Activated CD4-positive, alpha-beta memory T cell treated with anti-CD3 and anti-CD28 coated beads, Interleukin-2, amount 10 ng/mL, durations not matched to agents 7 days and 5 days (primary cell): ENCODE measurements around the gene GRM4. TPM values are rescaled to one million over a fixed set of nuclear protein-coding genes. Genes with fewer than 3 reads are reported as not detected.
"Not testable (repeated sequence)": the region's sequence is repeated elsewhere in the genome, so short reads cannot be mapped to it uniquely, and the experiment has no call there.

Experiments used
- CTCF ChIA-PET: fragments of 350-600 bp; sonication (Branson Sonifier 250); formaldehyde crosslinking; loops from one replicate; lab custom pipeline; 2021; ENCODE audit warnings: antibody characterized with exemption, inconsistent platforms; lab: Charles Lee
- POLR2A ChIA-PET: fragments of 350-600 bp; sonication (Branson Sonifier 250); formaldehyde crosslinking; loops from one replicate; lab custom pipeline; 2021; ENCODE audit warnings: antibody characterized with exemption; lab: Charles Lee
- DNase-seq: peaks from one replicate; pipeline ENCODE4 v3.0.0-alpha.2; 2020
- H3K27ac Mint-ChIP-seq: one replicate; pipeline ENCODE4 v1.8.0; 2021; ENCODE audit warnings: mild to moderate bottlenecking, mixed read lengths
- H3K27me3 Mint-ChIP-seq: one replicate; pipeline ENCODE4 v1.8.0; 2021; ENCODE audit warnings: mixed read lengths
- H3K36me3 Mint-ChIP-seq: one replicate; pipeline ENCODE4 v1.8.0; 2021; ENCODE audit warnings: low read depth, mixed read lengths
- H3K4me1 Mint-ChIP-seq: one replicate; pipeline ENCODE4 v1.8.0; 2021; ENCODE audit warnings: mixed read lengths
- H3K4me3 Mint-ChIP-seq: one replicate; pipeline ENCODE4 v1.8.0; 2021; ENCODE audit warnings: mild to moderate bottlenecking, mixed read lengths
- H3K9me3 Mint-ChIP-seq: one replicate; pipeline ENCODE4 v1.8.0; 2021; ENCODE audit warnings: mixed read lengths
- total RNA-seq, 2 experiments: library from RNA; stranded (reverse); gene quantifications; one replicate each; pipeline ENCODE4 v1.2.3, GENCODE V29; 2021

GRM4 gene
- total RNA-seq, 2 experiments from 2014 or later, result not detected

DNA sequence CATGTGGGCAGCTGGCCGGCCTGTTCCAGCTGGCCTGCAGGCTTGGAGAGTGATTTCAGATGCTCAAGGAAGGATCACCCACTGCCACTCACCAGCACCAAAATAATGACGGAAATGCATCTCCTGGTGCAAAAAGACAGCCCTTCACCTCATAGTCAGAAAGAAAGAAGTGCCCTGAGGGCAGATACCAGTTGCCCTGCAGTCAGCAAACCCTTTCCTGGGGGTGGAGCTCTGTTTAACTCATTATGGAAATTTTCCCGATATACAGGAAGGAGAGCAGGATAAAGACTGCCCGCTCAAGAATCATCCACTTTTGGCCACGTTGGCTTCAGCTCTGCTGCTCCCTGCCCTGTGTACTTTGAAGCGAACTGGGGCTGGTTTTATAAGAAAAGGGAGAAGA, 127.9 kb downstream of the GRM4 start:
- H3K36me3 Mint-ChIP-seq, result no peaks in the 10 kb centered on the region
- H3K9me3 Mint-ChIP-seq, result no peaks in the 10 kb centered on the region
- peaks cover 3% of the 10 kb centered on the region for H3K27me3 Mint-ChIP-seq
- DNase-seq, result no peak
- POLR2A ChIA-PET, result no interaction called here
- H3K27ac Mint-ChIP-seq, result no peak overlapping the region
- H3K4me1 Mint-ChIP-seq, result no peaks in the 10 kb centered on the region
- CTCF ChIA-PET, result interaction anchor here (1.2 kb wide), 1 partner anchor 247 kb away, joined by 4 read pairs; no protein-coding TSS in a partner anchor
- no peak overlapping the region for H3K4me3 Mint-ChIP-seq

- ChIA-PET POLR2A (no interaction called here), CTCF (interaction anchor here (1.2 kb wide), 1 partner anchor 246 kb away, joined by 4 read pairs; no protein-coding TSS in a partner anchor)
- Mint-ChIP-seq H3K27me3 (peaks cover 2% of the 10 kb centered on the region), H3K4me1 (no peaks in the 10 kb centered on the region), H3K27ac (no peak overlapping the region), H3K36me3 (no peaks in the 10 kb centered on the region), H3K4me3 (no peak overlapping the region), H3K9me3 (no peaks in the 10 kb centered on the region)
- DNase-seq, result no peak
These were observed 128.6 kb downstream of the GRM4 start for GRCh38 chr6:34017106-34017805.

DNA sequence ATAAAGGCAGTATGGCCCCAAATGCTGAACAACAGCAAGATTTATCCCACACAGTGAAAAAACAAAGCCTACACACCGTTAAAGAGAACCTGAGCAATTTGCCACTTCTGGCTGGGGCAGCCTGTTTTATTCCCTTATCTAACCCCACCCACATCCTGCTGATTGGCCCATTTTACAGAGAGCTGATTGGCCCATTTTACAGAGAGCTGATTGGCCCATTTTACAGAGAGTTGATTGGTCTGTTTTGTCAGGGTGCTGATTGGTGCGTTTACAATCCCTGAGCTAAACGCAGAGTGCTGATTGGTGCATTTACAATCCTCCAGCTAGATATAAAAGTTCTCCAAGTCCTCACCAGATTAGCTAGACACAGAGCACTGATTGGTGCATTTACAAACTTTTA, 129.3 kb downstream of the GRM4 start:
- H3K27ac Mint-ChIP-seq, H3K36me3 Mint-ChIP-seq, POLR2A ChIA-PET, H3K27me3 Mint-ChIP-seq, H3K4me3 Mint-ChIP-seq, DNase-seq, H3K9me3 Mint-ChIP-seq, H3K4me1 Mint-ChIP-seq: not testable (repeated sequence)
- CTCF ChIA-PET, result interaction anchor here (1.2 kb wide), 1 partner anchor 246 kb away, joined by 4 read pairs; no protein-coding TSS in a partner anchor

GRCh38 chr6:34015586-34015985, 130.3 kb downstream of the GRM4 start:
- Mint-ChIP-seq H3K27me3 (no peaks in the 10 kb centered on the region), H3K4me3 (no peak overlapping the region), H3K9me3 (no peaks in the 10 kb centered on the region), H3K27ac (no peak overlapping the region), H3K4me1 (no peaks in the 10 kb centered on the region), H3K36me3 (no peaks in the 10 kb centered on the region)
- POLR2A ChIA-PET, result no interaction called here
- CTCF ChIA-PET, result no interaction called here
- DNase-seq, result no peak

GRCh38 chr6:34011264-34011663, 134.6 kb downstream of the GRM4 start:
- DNase-seq, result no peak
- ChIA-PET CTCF (no interaction called here), POLR2A (no interaction called here)
- H3K27me3 Mint-ChIP-seq, result peaks cover 11% of the 10 kb centered on the region
- no peaks in the 10 kb centered on the region for H3K36me3 Mint-ChIP-seq
- no peaks in the 10 kb centered on the region for H3K4me1 Mint-ChIP-seq
- no peaks in the 10 kb centered on the region for H3K9me3 Mint-ChIP-seq
- H3K4me3 Mint-ChIP-seq, result no peak overlapping the region
- no peak overlapping the region for H3K27ac Mint-ChIP-seq

DNA sequence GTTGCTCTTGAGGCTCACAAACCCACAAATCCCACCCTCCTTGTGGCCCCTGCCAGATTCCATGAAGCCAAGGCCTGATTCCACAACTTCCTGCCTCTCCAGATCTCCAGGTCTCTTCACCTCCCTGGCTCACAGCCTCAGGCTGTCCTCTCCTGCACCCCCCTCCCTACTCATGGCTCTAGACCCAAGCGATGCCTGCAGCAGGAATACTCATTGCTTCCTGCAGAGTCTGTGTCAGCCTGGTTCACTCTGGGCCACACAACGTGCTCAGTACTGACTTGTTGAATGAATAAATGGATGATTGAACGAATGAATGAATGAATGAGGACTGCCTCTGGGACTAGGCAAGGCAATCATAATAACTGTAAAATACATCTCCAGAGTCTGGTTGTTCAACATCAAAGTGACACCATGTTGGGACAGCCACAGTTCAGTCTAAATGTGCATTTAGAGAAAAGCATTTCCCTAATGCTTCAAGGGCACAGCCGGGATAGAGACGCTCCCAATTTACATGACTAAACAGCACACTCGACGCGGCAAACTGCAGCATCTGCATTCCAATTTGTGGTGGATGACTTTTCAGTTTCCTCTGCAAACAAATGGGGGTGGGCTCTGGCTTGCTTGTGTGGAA, 139.9 kb downstream of the GRM4 start:
- no peaks in the 10 kb centered on the region for H3K9me3 Mint-ChIP-seq
- ChIA-PET CTCF (no interaction called here), POLR2A (no interaction called here)
- H3K36me3 Mint-ChIP-seq, result no peaks in the 10 kb centered on the region
- no peak overlapping the region for H3K27ac Mint-ChIP-seq
- H3K4me3 Mint-ChIP-seq, result no peak overlapping the region
- H3K4me1 Mint-ChIP-seq, result no peaks in the 10 kb centered on the region
- peaks cover 14% of the 10 kb centered on the region for H3K27me3 Mint-ChIP-seq
- no peak for DNase-seq

GRCh38 chr6:34004706-34005105, 141.2 kb downstream of the GRM4 start:
- Mint-ChIP-seq H3K36me3 (no peaks in the 10 kb centered on the region), H3K4me1 (no peaks in the 10 kb centered on the region), H3K9me3 (no peaks in the 10 kb centered on the region), H3K4me3 (no peak overlapping the region), H3K27ac (no peak overlapping the region), H3K27me3 (peaks cover 8% of the 10 kb centered on the region)
- CTCF ChIA-PET, result no interaction called here
- POLR2A ChIA-PET, result no interaction called here
- DNase-seq, result no peak

DNA sequence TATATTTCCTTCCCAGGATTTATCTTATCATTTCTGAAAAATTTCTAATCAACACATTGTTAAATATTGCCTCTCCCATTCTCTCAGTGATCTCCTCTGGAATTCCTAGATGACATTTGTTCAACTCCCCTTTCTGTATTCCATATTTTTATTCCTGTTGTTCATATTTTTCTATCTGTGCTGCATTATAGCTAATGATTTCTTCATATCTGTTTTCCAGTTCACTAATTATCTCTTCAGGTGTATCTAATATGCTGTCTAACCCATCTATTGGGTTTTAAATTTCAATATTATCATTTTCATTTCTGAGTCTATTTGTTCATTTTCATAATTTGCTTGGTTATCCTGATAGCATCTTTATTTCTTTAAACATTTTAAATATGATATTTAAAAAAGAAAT, 141.9 kb downstream of the GRM4 start:
- no peak overlapping the region for H3K27ac Mint-ChIP-seq
- H3K9me3 Mint-ChIP-seq, result no peaks in the 10 kb centered on the region
- H3K4me3 Mint-ChIP-seq, result no peak overlapping the region
- peaks cover 7% of the 10 kb centered on the region for H3K27me3 Mint-ChIP-seq
- H3K36me3 Mint-ChIP-seq, result no peaks in the 10 kb centered on the region
- ChIA-PET CTCF (no interaction called here), POLR2A (no interaction called here)
- no peak for DNase-seq
- no peaks in the 10 kb centered on the region for H3K4me1 Mint-ChIP-seq

DNA sequence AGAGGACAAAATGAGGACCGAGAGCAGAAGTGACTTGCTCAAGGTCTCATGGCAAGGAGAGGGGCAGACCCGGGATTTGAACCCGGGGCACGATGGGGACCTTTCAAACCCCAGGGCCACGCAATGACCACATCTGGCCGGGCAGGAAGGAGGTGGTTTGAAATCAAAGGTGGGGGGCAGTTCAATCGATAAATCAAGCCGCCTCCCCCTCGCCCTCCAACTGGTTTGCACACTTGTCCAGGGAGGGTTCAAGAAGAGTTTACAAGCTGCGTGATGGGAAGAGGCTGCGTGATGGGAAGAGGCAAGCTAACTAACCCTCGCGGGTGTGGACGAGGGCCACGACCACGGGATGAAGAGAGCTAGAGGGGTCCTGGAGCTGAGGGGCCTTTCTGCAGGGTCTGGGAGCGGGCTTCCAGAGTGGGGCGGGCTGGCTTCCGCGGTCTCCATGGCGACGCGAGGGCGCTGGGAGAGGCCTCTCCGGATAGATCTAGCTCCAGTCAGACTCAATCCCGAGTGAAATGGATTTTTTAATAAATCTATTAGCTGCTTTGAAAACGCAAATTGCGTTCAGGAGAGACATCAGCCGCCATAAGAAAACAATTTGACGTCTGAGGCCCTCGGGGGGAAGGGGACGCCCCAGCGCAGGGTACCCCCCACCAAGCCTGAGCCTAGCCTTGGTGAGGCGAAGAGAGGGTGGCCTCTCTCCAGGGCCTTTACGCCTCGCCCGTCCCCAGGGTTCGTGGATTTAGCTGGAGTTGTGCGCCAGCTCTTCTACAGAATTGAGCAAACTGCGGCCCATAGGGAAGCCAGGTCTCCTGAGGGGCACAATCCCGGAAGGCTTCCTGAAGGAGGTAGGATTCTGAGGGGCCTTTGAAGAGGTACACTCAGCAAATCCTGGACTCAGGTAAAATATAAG, 143.9 kb downstream of the GRM4 start:
- H3K4me3 Mint-ChIP-seq, result no peak overlapping the region
- no peak for DNase-seq
- H3K27me3 Mint-ChIP-seq, result peaks cover 9% of the 10 kb centered on the region
- H3K9me3 Mint-ChIP-seq, result no peaks in the 10 kb centered on the region
- CTCF ChIA-PET, result interaction anchor here (0.6 kb wide), 1 partner anchor 240 kb away, joined by 3 read pairs; no protein-coding TSS in a partner anchor
- POLR2A ChIA-PET, result no interaction called here
- no peak overlapping the region for H3K27ac Mint-ChIP-seq
- H3K36me3 Mint-ChIP-seq, result no peaks in the 10 kb centered on the region
- H3K4me1 Mint-ChIP-seq, result no peaks in the 10 kb centered on the region

- Mint-ChIP-seq H3K9me3 (no peaks in the 10 kb centered on the region), H3K27me3 (peaks cover 19% of the 10 kb centered on the region), H3K4me3 (no peak overlapping the region), H3K27ac (no peak overlapping the region), H3K4me1 (no peaks in the 10 kb centered on the region), H3K36me3 (no peaks in the 10 kb centered on the region)
- no peak for DNase-seq
- CTCF ChIA-PET, result no interaction called here
- POLR2A ChIA-PET, result no interaction called here
These were observed 145.6 kb downstream of the GRM4 start for GRCh38 chr6:34000281-34000680.

GRCh38 chr6:33999567-33999966, 146.3 kb downstream of the GRM4 start:
- no peak overlapping the region for H3K27ac Mint-ChIP-seq
- H3K4me3 Mint-ChIP-seq, result no peak overlapping the region
- H3K9me3 Mint-ChIP-seq, result no peaks in the 10 kb centered on the region
- ChIA-PET CTCF (no interaction called here), POLR2A (no interaction called here)
- H3K4me1 Mint-ChIP-seq, result no peaks in the 10 kb centered on the region
- DNase-seq, result no peak
- H3K27me3 Mint-ChIP-seq, result peaks cover 19% of the 10 kb centered on the region
- no peaks in the 10 kb centered on the region for H3K36me3 Mint-ChIP-seq

DNA sequence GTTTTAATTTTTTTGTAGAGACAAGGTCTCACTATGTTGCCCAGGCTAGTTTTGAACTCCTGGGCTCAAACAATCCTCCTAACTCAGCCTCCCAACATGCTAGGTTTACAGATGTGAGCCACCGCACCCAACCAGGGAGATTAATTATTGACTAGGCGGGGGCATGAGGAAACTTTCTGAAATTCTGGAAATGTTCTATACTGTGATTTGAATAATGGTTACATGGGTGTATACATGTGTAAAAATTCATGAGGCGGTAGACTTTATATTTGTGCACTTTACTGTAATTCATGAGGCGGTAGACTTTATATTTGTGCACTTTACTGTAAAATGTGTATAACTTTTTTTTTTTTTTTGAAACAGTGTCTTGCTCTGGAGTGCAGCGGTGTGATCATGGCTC, 147.2 kb downstream of the GRM4 start:
- ChIA-PET CTCF (no interaction called here), POLR2A (no interaction called here)
- Mint-ChIP-seq H3K4me1 (no peaks in the 10 kb centered on the region), H3K36me3 (no peaks in the 10 kb centered on the region), H3K4me3 (no peak overlapping the region), H3K27me3 (peaks cover 16% of the 10 kb centered on the region), H3K9me3 (no peaks in the 10 kb centered on the region), H3K27ac (no peak overlapping the region)
- DNase-seq, result no peak

GRCh38 chr6:33997265-33997664, 148.6 kb downstream of the GRM4 start:
- Mint-ChIP-seq H3K9me3 (no peaks in the 10 kb centered on the region), H3K36me3 (no peaks in the 10 kb centered on the region), H3K4me3 (no peak overlapping the region), H3K27ac (no peak overlapping the region), H3K4me1 (no peaks in the 10 kb centered on the region), H3K27me3 (peaks cover 16% of the 10 kb centered on the region)
- CTCF ChIA-PET, result no interaction called here
- no peak for DNase-seq
- POLR2A ChIA-PET, result interaction anchor here (0.6 kb wide), 1 partner anchor 181 kb away, joined by 3 read pairs; no protein-coding TSS in a partner anchor
